NCI-H748 (cell line): ENCODE data around the gene FGD5.

ENCODE experiments used
- DNase-seq: peaks from one replicate; lab custom pipeline; 2025; ENCODE audit not compliant: unreplicated experiment; lab: John Stamatoyannopoulos, UW

The FGD5 gene

GRCh38 chr3:14805961-14806537, 12.7 kb upstream of the FGD5 start:
- DNase-seq: no peak

GRCh38 chr3:14806641-14807263, 12.0 kb upstream of the FGD5 start:
- no peak for DNase-seq

- DNase-seq: no peak
These were observed 10.7 kb upstream of the FGD5 start for GRCh38 chr3:14808025-14808424.

- DNase-seq: no peak
These were observed 10.1 kb upstream of the FGD5 start for GRCh38 chr3:14808502-14809266.

- DNase-seq: peak; percentile 4
These were observed 9.2 kb upstream of the FGD5 start for GRCh38 chr3:14809611-14810010.

- DNase-seq: peak; percentile 26
These were observed 8.5 kb upstream of the FGD5 start for GRCh38 chr3:14810070-14810791.

- DNase-seq: no peak
These were observed 7.7 kb upstream of the FGD5 start for GRCh38 chr3:14810801-14811661.

GRCh38 chr3:14811684-14812083, 7.1 kb upstream of the FGD5 start:
- no peak for DNase-seq

- DNase-seq: no peak
These were observed 6.5 kb upstream of the FGD5 start for GRCh38 chr3:14812196-14812790.

GRCh38 chr3:14814411-14814871, 4.3 kb upstream of the FGD5 start:
- no peak for DNase-seq

- DNase-seq: no peak
These were observed 2.4 kb upstream of the FGD5 start for GRCh38 chr3:14816359-14816758.

GRCh38 chr3:14819671-14820070, 909 bp downstream of the FGD5 start:
- no peak for DNase-seq

GRCh38 chr3:14820156-14820555, 1.4 kb downstream of the FGD5 start:
- no peak for DNase-seq

- DNase-seq: no peak
These were observed 2.4 kb downstream of the FGD5 start for GRCh38 chr3:14821151-14821550.

- DNase-seq: peak; percentile 3
These were observed 3.4 kb downstream of the FGD5 start for GRCh38 chr3:14822134-14822533.

GRCh38 chr3:14822670-14823390, 4.1 kb downstream of the FGD5 start:
- peak; percentile 48 for DNase-seq

- no peak for DNase-seq
These were observed 4.6 kb downstream of the FGD5 start for GRCh38 chr3:14823393-14823792.

- no peak for DNase-seq
These were observed 5.3 kb downstream of the FGD5 start for GRCh38 chr3:14823910-14824629.

- no peak for DNase-seq
These were observed 5.9 kb downstream of the FGD5 start for GRCh38 chr3:14824646-14825045.
